Effector memory CD4-positive, alpha-beta T cell (primary cell): ENCODE data around the gene PTGER1.
A peak's percentile ranks its signal among the peaks of the same experiment; 100 is the strongest.
"Not testable (repeated sequence)": the region's sequence is repeated elsewhere in the genome, so short reads cannot be mapped to it uniquely, and the experiment has no call there.

ENCODE experiments used
- DNase-seq, 3 donors: peaks; one replicate each; pipeline ENCODE4 v3.0.0-alpha.2; 2020
- H3K27ac ChIP-seq: 2 replicates; pipeline ENCODE4 v1.7.0; 2013; ENCODE audit warnings: mild to moderate bottlenecking, low read length, moderate library complexity; ENCODE audit not compliant: insufficient read depth, poor library complexity, severe bottlenecking
- H3K27me3 ChIP-seq: replicated peaks from 2 replicates; pipeline ENCODE4 v1.7.0; 2013; ENCODE audit warnings: mild to moderate bottlenecking, low read length; ENCODE audit not compliant: insufficient read depth, control insufficient read depth, poor library complexity, severe bottlenecking
- H3K36me3 ChIP-seq: 2 replicates; pipeline ENCODE4 v1.7.0; 2013; ENCODE audit warnings: mild to moderate bottlenecking, low read length, moderate library complexity; ENCODE audit not compliant: control insufficient read depth, insufficient read depth
- H3K4me1 ChIP-seq: 2 replicates; pipeline ENCODE4 v1.7.0; 2013; ENCODE audit warnings: low read length, mild to moderate bottlenecking; ENCODE audit not compliant: control insufficient read depth, insufficient read depth, poor library complexity, severe bottlenecking
- H3K4me3 ChIP-seq: 2 replicates; pipeline ENCODE4 v1.7.0; 2013; ENCODE audit warnings: low read length, low read depth, mild to moderate bottlenecking; ENCODE audit not compliant: insufficient read depth, poor library complexity, severe bottlenecking
- H3K9me3 ChIP-seq: 2 replicates; pipeline ENCODE4 v1.7.0; 2013; ENCODE audit warnings: mild to moderate bottlenecking, low read length, moderate library complexity; ENCODE audit not compliant: control insufficient read depth

Gene PTGER1

DNA sequence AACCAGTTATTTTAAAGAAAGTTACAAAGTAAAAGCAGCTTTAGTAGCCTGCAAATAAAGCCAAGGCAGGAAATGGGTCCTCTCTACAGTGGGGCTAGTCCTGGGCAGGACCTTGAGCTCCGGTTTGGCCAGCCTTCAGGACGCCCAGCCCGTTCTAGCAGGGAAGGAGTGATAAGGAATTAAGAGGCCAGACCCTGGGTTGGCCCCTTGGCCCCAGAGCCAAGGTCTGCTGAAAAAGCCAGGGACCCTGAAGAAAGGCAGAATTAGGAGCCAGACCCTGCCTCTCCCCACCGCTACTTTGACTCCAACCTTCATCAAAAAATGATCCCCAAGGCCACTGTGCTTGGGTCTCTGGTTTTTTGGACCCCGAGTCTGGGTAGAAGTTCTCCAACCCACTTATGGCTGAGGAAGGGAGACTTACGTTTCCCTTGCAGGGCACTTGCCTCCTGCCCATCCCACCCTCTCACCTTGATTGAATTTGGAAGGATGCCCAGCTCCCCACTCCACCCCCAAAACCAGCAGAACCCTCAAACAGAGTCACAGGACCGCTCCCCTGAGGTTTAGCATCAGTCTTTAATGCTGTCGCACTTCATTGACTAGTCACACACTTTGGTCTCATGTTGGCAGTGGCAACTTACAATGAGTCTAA lies 39.2 kb upstream of the PTGER1 start:
- DNase-seq = no peak
- Histone ChIP-seq H3K4me1 (peaks cover 21% of the 10 kb centered on the region), H3K27ac (no peak overlapping the region), H3K36me3 (peaks cover 30% of the 10 kb centered on the region), H3K4me3 (no peak overlapping the region), H3K9me3 (no peaks in the 10 kb centered on the region), H3K27me3 (no peaks in the 10 kb centered on the region)

- Histone ChIP-seq H3K4me3 (no peak overlapping the region), H3K9me3 (no peaks in the 10 kb centered on the region), H3K27ac (no peak overlapping the region), H3K4me1 (peaks cover 22% of the 10 kb centered on the region), H3K27me3 (no peaks in the 10 kb centered on the region), H3K36me3 (peaks cover 30% of the 10 kb centered on the region)
- DNase-seq = no peak
These were observed 37.3 kb upstream of the PTGER1 start for GRCh38 chr19:14512406-14512961.

DNA sequence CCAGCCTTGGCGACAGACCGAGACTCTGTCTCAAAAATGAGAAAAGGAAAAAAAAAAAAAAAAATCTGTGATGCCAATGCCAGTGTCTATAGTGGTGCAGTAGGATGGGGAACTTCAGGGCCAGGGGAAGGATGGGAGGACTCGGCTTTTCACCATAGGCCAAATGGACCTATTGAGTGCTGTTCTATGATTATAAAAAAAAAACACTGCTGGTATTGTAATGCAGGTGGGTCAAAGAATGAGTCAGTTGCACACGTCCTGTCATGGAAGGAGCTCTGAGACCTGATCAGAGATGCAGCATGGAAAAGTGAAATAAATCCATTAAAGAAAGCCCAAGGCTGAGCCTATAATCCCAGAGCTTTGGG lies 36.1 kb upstream of the PTGER1 start:
- no peak for DNase-seq
- peaks cover 32% of the 10 kb centered on the region for H3K4me1 ChIP-seq
- H3K27me3 ChIP-seq = no peaks in the 10 kb centered on the region
- H3K36me3 ChIP-seq = peaks cover 22% of the 10 kb centered on the region
- H3K4me3 ChIP-seq = no peak overlapping the region
- H3K9me3 ChIP-seq = no peaks in the 10 kb centered on the region
- H3K27ac ChIP-seq = no peak overlapping the region

DNA sequence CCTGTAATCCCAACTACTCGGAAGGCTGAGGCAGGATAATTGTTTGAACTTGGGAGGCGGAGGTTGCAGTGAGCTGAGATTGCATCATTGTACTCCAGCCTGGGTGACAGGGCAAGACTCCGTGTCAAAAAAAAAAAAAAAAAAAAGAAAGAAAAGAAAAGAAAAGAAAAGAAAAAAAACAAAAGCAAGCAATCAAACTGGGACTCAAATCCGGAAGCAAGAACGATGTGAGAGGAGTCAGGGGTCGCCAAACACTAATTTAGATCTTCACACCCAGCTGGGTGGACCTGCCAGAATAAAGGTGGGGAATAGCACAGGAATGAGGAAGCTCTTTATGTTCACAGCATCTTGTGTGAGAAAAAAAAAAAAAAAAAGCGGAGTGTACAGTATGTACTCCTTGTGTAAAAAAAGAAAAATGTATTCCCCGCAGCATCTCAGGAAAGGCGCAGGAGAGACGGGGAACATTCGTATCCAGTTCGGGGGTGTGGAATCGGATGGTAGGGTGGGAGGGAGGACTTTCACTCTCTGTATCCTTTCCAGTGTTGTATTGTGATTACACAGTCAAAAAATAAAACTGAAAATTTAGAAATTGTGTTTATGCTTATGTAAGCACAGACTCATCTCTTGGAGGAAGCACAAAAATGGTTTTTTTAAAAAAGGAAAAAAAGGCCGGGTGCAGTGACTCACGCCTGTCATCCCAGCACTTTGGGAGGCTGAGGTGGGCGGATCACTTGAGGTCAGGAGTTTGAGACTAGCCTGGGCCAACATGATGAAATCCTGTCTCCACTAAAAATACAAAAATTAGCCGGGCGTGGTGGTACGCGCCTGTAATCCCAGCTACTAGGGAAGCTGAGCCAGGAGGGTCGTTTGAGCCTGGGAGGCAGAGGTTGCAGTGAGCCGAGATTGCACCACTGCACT lies 35.4 kb upstream of the PTGER1 start:
- no peak overlapping the region for H3K27ac ChIP-seq
- H3K27me3 ChIP-seq = no peaks in the 10 kb centered on the region
- H3K4me3 ChIP-seq = no peak overlapping the region
- H3K9me3 ChIP-seq = no peaks in the 10 kb centered on the region
- H3K4me1 ChIP-seq = peaks cover 32% of the 10 kb centered on the region
- no peak for DNase-seq
- H3K36me3 ChIP-seq = peaks cover 16% of the 10 kb centered on the region

GRCh38 chr19:14507704-14508542 lies 32.8 kb upstream of the PTGER1 start:
- DNase-seq = no peak
- Histone ChIP-seq H3K27ac (peak overlapping the region; percentile 70), H3K36me3 (no peaks in the 10 kb centered on the region), H3K27me3 (no peaks in the 10 kb centered on the region), H3K9me3 (no peaks in the 10 kb centered on the region), H3K4me3 (no peak overlapping the region), H3K4me1 (peaks cover 32% of the 10 kb centered on the region)

GRCh38 chr19:14505488-14506239 lies 30.5 kb upstream of the PTGER1 start:
- Histone ChIP-seq H3K36me3 (no peaks in the 10 kb centered on the region), H3K4me3 (no peak overlapping the region), H3K9me3 (no peaks in the 10 kb centered on the region), H3K4me1 (peaks cover 32% of the 10 kb centered on the region), H3K27ac (peak overlapping the region; percentile 67), H3K27me3 (no peaks in the 10 kb centered on the region)
- peak; percentile 40 to 61 (median 47) for DNase-seq

- not testable (repeated sequence) for H3K27ac ChIP-seq, H3K27me3 ChIP-seq, H3K36me3 ChIP-seq, H3K9me3 ChIP-seq, H3K4me3 ChIP-seq, DNase-seq
- peaks cover 32% of the 10 kb centered on the region for H3K4me1 ChIP-seq
These were observed 29.4 kb upstream of the PTGER1 start for GRCh38 chr19:14504575-14504974.

DNA sequence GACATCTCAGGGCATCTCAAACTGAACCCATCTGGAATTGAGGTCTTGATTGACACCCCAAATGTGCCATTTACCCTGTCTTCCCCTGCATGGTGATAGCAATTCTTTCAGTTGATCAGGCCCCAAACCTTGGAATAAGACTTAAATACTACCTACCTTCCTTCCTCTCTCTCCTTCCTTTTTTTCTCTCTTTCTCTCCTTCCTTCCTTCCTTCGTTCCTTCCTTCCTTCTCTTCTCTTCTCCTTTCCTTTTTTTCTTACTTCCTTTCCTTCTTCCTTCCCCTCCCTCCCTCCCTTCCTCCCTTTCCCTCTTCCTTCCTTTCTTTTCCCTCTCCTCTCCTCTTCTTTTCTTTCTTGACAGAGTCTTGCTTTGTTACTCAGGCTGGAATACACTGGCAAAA lies 28.1 kb upstream of the PTGER1 start:
- no peak for DNase-seq
- Histone ChIP-seq H3K4me3 (no peak overlapping the region), H3K36me3 (no peaks in the 10 kb centered on the region), H3K9me3 (no peaks in the 10 kb centered on the region), H3K27ac (no peak overlapping the region), H3K27me3 (no peaks in the 10 kb centered on the region), H3K4me1 (peaks cover 31% of the 10 kb centered on the region)

GRCh38 chr19:14502334-14503092 lies 27.4 kb upstream of the PTGER1 start:
- no peak for DNase-seq
- H3K27ac ChIP-seq = no peak overlapping the region
- H3K27me3 ChIP-seq = no peaks in the 10 kb centered on the region
- H3K36me3 ChIP-seq = no peaks in the 10 kb centered on the region
- no peak overlapping the region for H3K4me3 ChIP-seq
- no peaks in the 10 kb centered on the region for H3K9me3 ChIP-seq
- peaks cover 24% of the 10 kb centered on the region for H3K4me1 ChIP-seq
